ENCODE data around the gene LNP1.

LNP1 gene

DNA sequence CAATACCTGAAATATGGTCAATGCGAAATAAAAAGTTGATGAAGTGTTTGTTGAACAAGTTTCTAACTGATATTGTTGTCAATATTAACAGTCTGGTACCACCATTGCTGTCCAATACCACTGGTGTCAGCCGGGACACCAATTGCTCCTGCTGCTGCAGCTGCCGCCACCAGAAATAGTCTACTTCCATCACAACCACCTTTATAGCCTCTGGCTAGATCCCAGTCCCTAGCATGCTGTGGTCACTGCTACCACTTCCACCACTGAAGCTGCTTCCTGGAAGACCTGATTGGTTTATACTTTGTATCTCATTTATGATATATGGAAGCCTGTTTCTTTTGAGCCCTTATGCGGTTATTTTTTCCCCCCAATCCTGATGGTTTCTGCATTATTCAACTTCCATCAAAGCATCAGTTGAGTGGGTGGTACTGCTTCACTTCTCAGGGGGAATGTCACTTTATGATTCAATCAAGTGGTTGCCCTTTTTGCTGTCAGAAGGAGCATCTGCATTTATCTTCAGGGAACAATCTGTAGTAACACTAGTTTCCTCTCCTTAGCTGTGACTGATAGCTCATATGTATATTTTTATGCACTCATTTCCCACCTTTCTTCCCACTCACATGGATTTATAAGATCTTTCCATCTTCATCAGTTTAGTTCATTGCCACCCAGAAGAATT, 11.7 kb downstream of the LNP1 start:
- DNase-seq (ENCODE audit: low read depth, low spot score), result no peak
- ChIA-PET POLR2A (no interaction called here), CTCF (no interaction called here)
- no peak overlapping the region for H3K4me3 ChIP-seq (ENCODE audit: low read depth, low read length)
- TF ChIP-seq, protein P1, sequence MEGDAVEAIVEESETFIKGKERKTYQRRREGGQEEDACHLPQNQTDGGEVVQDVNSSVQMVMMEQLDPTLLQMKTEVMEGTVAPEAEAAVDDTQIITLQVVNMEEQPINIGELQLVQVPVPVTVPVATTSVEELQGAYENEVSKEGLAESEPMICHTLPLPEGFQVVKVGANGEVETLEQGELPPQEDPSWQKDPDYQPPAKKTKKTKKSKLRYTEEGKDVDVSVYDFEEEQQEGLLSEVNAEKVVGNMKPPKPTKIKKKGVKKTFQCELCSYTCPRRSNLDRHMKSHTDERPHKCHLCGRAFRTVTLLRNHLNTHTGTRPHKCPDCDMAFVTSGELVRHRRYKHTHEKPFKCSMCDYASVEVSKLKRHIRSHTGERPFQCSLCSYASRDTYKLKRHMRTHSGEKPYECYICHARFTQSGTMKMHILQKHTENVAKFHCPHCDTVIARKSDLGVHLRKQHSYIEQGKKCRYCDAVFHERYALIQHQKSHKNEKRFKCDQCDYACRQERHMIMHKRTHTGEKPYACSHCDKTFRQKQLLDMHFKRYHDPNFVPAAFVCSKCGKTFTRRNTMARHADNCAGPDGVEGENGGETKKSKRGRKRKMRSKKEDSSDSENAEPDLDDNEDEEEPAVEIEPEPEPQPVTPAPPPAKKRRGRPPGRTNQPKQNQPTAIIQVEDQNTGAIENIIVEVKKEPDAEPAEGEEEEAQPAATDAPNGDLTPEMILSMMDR (IDR thresholded peaks at IDR 0.05; ENCODE audit: insufficient read depth, low read length, missing control alignments), result no peak

DNA sequence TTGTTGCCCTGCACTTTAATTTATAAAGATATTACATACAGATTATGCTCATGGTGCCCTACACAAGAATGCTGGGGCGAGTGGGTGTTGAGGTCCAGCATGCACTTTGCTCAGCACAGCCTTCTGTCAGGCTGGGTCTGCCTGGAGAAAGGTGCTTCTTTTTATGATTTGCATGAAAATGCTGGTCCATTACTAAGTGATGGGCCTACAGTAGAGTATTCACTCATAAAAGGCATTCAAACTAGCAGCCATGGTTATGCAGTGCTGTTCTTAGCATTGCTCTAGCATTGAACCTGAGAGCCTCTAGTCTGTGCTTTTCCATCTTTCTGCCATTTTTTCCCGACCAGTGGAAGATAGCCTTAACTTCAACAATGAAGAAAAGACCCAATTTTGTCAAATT, 12.3 kb downstream of the LNP1 start:
- ChIA-PET CTCF (no interaction called here), POLR2A (no interaction called here)
- H3K4me3 ChIP-seq (ENCODE audit: low read depth, low read length), result no peak overlapping the region
- DNase-seq (ENCODE audit: low read depth, low spot score), result no peak
- TF ChIP-seq, protein P1 (IDR thresholded peaks at IDR 0.05; ENCODE audit: insufficient read depth, low read length, missing control alignments), result no peak

DNA sequence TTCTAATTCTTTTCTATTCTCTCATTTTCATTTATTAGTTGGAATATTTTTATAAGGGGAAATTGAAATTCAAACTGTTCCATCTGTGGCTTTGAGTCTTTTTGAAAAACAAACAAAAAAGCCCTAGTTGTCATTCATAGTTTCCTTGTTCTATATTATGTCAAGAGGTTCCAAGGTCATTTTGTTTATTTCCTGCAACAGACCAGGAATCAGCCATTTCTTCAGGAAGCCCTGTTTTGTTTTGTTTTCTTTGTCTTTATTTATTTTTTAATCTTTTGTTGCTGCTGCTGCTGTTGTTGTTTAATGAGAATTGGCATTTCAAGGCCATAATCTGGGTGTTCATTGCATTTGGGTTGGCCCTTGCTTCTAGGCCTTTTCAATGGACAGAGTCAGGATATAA, 14.8 kb downstream of the LNP1 start:
- POLR2A ChIA-PET, result no interaction called here
- DNase-seq (ENCODE audit: low read depth, low spot score), result no peak
- no peak overlapping the region for H3K4me3 ChIP-seq (ENCODE audit: low read depth, low read length)
- TF ChIP-seq, protein P1 (IDR thresholded peaks at IDR 0.05; ENCODE audit: insufficient read depth, low read length, missing control alignments), result no peak
- CTCF ChIA-PET, result no interaction called here

DNA sequence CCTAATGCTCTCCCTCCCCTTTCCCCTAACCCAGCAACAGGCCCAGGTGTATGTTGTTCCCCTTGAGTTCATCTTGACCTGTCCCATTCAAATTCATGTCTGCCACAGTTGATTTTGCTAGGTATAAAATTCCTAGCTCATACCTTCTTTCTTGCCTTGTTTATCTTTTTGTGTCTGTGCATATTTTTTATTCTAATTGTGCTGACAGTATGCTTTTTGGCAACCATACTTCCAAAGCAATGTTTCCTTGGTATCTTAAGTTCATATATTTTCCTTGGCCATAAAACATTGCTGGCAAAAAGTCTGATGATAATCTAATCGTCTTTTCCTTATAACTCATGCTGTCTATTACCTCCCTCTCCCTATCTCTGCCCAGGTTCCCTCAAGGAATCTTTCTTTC, 15.5 kb downstream of the LNP1 start:
- no peak for DNase-seq (ENCODE audit: low read depth, low spot score)
- TF ChIP-seq, protein P1 (IDR thresholded peaks at IDR 0.05; ENCODE audit: insufficient read depth, low read length, missing control alignments), result no peak
- CTCF ChIA-PET, result no interaction called here
- no peak overlapping the region for H3K4me3 ChIP-seq (ENCODE audit: low read depth, low read length)
- POLR2A ChIA-PET, result no interaction called here

- no peak overlapping the region for H3K4me3 ChIP-seq (ENCODE audit: low read depth, low read length)
- CTCF ChIA-PET, result interaction anchor here (0.8 to 1.2 kb wide), 2 partner anchors 10 to 171 kb away, joined by 3 to 7 read pairs; no protein-coding TSS in a partner anchor
- no peak for DNase-seq (ENCODE audit: low read depth, low spot score)
- POLR2A ChIA-PET, result no interaction called here
- TF ChIP-seq, protein P1 (IDR thresholded peaks at IDR 0.05; ENCODE audit: insufficient read depth, low read length, missing control alignments), result no peak
These were observed 18.1 kb downstream of the LNP1 start for GRCh38 chr3:100419406-100419805.

DNA sequence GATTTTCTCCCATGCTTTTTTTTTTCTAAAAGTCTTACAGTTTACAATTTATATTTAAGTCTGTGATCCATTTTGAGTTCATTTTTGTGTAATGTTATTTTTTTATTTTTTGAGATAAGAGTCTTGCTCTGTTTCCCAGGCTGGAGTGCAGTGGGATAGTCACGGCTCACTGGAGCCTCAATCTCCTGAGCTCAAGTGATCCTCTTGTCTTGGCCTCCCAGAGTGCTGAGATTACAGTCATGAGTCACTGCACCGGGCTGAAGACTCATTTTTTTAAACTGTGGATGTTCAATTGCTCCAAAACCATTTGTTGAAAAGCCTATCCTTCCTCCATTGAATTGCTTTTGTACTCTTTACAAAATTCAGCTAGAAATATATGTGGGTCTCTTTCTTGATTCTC, 19.5 kb downstream of the LNP1 start:
- ChIA-PET CTCF (no interaction called here), POLR2A (no interaction called here)
- TF ChIP-seq, protein P1 (IDR thresholded peaks at IDR 0.05; ENCODE audit: insufficient read depth, low read length, missing control alignments), result no peak
- H3K4me3 ChIP-seq (ENCODE audit: low read depth, low read length), result no peak overlapping the region
- DNase-seq (ENCODE audit: low read depth, low spot score), result no peak

Data from AG04449 (cell line).